GM21825 (cell line): Measurements from ENCODE around the gene RASSF1.
"Not testable (repeated sequence)": the region's sequence is repeated elsewhere in the genome, so short reads cannot be mapped to it uniquely, and the experiment has no call there.

ENCODE experiments used
- ATAC-seq: cut with Tn5 transposase; IDR thresholded peaks from one replicate; pipeline ENCODE4 v1.9.1; 2021; ENCODE audit warnings: mild to moderate bottlenecking, moderate library complexity; ENCODE audit not compliant: unreplicated experiment

Gene RASSF1

DNA sequence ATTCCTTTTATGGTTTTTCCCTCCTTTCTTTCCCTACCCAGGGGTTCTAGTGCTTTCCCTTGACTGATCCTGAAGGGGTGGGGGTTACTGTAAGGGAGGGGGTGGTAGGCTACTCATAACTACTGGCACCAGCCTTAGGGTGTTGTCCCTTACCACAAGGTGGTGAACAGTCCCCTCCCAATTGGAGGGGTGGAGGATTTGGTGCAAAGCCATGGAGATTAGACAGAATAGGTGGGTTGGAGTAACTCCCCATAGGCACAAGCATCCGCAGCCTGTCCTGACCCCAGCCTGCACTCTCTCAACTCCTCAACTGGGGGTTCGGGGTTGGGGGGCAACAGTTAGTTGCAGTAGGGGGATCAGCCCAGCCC is 15.5 kb downstream of the RASSF1 start:
- ATAC-seq: no peak

DNA sequence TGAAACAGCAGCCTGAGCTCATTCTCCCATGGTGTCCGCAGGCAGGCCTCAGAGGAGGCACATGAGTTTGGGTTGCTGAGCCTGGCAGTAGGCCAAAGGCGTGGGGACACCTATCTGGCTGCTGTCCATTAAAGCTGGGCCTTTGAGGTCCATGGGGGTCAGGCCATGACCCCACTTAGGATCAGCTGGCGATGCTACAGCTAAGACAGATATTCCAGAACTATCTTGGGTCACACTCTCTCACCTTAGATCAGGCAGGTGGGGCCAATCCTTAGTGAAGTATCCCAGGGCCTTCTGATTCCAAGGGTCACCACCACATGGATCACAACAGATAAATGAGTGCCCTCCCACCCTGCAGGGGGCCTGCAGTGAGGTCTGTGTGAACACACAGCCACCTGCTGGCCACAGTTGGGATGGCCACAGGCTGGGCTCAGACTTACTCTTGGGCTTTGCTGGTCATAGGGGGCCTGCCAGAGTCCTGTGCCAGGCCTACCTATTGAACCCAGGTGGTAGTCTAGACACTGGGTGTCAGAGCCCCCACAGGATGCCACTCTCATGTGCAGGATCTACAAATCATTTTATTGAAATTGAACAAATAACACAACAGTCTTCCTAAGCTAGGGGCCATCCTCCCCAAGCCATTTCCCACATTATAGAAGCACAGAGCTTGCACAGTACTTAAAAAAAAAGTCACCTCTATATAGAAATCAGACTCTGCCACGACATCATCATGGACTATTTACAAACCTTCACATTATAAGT is 16.1 kb downstream of the RASSF1 start:
- ATAC-seq: no peak

DNA sequence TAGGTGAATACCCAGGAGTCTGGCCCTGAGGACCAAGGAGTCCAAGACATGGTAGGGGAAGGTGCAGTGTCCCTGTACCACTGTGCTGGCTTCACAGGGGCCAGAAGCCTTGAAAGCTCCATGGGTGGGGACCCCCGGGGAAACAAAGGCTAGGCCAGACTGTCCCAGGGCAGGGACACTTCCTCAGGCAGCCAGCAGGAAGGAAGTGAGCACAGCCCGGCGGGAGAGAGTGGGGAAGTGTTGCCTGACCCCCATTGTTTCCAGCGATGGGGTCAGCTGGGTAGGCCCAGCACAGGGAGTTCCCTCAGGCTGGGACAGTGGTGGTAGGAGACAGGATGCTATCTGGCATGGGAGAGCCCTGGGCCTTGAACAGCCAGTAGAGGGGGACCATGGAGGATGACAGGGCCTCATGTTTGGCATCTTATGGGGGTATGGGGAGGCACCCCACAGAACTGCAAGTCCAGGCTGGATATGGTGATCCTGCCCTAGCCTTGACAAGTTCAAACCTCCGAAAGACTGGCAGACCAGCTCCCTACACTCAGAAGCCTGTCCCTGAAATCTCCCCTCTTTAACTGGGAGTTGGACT is 16.9 kb downstream of the RASSF1 start:
- ATAC-seq: no peak

DNA sequence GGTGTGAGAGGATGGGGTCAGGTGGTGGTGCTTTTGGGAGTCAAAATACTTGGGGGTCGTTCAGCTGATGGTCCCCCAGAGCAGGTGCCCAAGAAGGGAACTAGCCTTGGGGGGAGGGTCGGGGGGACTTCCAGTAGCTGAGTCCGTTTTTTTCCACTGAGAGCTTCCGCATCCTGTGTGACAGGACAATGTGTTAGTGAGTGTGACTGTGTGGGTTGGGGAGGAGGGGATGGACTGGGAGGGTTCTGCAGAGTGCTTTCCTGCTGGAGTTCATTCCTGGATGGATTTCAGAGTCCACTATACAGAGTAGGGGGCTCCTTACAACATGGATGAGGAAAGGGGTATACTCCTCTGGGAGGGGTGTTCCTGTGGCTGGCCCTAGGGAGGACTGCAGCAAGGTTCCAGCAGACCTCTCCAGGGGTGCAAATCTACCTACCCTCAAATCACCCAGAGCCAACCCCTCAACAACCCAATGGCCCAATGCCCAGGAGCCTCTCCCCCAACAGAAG is 17.5 kb downstream of the RASSF1 start:
- no peak for ATAC-seq

DNA sequence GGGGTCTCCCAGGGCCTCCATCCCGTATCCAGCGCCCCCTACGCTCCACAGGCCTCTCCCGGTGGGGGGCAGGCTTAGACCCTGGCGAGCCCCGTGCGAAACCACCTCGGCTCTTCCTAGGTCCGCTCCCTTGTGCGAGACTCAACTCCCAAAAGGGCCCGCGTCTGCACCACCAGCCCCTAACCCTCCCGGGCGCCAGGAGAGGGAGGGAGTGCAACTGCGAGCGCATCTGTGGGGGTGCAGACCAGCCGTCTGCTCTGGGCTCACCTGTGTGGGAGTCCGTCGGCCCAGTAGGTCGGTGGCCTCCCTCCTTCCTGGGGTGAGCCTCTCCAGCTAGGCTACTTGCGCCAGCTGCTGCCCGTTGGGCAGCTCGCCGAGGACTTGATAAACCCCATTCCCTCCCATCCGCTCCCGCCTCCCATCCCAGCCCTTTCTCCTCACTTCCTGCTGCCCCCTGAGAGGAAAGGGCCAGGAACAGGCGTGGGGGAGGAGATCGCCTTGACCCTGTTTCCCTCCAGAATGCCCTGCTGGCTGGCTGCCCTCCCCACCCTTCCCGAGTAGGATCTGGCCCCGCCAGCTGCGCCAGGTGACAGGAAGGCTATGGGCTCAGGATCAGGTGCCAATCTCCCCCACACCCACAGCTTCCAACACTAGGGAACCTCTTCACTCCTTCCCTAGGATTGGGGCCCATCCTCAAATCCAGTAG is 18.1 kb downstream of the RASSF1 start, which contains the start of gene HYAL2:
Gene HYAL2, minus strand, starts transcription at position 360 of the 706 bp plus-strand sequence. CDS start 2,256 bp downstream, outside the sequence.
- no peak for ATAC-seq

DNA sequence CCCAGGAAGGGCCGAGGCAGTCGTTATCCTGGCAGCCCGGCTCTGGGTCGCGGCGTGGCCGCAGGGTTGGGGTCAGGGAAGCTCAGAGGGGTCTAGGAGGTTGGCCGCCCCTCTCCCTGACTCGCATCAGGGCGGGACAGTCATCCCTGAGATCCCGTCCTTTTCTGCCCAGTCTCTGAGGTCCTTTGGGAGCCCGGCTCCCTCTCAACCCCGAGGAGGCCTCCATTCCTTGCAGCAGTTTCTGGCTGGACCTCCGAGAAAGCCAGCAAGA is 18.6 kb downstream of the RASSF1 start:
- ATAC-seq: no peak

DNA sequence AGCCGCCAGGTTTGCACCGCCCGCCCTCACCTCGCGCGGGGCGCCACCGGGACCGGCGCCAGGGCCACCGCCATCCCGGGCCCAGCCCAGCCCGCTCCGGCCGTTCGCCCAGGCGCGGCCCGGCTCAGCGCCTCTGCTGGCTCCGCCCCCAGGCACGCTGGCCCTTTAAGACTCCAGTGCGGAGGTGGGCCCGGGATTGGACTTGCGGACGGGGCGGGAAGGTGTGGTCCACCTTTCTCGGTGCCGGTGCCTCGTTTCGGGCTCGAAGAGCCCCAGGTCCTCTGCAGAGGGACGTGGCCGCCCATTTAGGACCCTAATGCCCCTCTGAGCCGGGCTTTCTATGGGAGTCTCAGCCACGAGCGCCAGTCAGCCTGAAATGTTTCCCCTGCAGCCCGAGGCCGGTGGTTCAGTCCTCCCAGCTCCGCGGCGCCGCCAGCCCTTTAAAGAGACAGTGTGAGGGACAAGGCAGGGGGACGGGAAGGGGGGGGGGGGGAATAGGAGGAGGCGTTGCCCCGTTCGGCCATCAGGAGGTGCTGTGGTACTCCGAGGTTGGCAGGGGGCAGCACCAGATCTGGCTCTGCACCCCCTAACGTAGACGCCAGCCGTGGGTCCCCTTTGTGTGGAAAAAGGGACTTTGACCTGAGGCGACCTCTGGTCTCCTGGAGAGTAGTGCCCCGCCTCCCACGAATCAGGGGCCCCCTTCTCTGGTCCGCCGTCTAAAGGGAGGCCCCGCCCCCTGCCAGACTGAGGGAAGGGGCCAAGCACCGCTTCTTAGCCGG is 19.1 kb downstream of the RASSF1 start:
- ATAC-seq: peak; percentile 71

DNA sequence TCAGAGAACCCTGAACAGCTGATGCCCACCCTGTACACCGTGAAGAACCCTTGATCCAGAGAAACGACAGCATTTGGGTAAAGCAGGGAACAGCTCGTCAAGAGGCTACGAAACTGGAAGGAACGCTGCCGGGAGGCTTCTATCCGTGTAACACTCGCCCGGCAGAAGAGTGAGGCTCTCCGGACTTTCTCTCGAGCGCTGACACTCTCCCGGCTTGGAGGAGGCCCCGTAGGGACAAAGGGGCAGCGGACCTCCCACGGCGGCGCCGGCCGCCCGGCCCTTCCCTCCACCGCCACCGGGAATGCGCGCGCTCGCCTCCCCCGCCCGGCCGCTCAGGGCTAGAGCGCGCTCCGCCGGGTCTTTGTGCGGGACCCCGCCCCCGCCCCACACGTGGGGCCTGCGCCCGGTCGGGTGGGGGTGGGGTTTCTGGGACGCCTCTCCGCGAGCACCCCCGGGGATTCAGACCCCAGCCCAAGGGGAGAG is 19.7 kb downstream of the RASSF1 start:
- peak; percentile 34 for ATAC-seq

DNA sequence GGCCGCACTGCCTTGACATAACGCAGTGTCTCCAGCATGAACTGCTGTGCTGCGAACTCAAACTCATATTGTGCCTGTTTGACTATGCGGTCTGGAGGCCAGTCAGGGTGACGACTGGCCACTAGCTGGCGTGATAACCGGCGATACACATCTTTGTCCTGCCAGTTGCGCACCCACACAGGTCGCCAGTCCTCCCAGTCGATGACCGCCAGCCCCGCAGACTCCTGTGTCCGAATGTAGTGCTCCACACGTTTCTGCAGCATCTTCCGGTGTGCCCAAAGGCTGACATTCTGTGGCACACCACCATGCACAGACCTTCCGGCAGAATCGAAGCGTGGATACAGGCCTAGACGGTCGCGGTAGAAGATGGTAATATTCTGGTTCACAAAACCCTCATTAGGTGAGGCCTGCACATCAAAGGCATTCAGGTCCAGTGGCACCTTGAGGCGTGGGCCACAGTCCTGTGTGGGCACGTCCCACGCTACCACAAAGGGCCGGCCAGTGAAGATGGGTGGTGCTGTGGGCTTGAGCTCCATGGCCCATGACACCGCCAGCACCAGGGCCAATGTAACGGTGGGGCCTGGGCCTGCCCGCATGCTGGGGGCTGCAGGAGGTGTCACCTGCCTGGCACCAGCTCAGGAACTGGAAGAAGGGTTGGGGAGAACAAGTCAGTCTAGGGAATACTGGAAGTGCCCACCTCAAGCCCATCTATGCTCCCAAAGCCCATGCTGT is 20.6 kb downstream of the RASSF1 start:
- no peak for ATAC-seq

DNA sequence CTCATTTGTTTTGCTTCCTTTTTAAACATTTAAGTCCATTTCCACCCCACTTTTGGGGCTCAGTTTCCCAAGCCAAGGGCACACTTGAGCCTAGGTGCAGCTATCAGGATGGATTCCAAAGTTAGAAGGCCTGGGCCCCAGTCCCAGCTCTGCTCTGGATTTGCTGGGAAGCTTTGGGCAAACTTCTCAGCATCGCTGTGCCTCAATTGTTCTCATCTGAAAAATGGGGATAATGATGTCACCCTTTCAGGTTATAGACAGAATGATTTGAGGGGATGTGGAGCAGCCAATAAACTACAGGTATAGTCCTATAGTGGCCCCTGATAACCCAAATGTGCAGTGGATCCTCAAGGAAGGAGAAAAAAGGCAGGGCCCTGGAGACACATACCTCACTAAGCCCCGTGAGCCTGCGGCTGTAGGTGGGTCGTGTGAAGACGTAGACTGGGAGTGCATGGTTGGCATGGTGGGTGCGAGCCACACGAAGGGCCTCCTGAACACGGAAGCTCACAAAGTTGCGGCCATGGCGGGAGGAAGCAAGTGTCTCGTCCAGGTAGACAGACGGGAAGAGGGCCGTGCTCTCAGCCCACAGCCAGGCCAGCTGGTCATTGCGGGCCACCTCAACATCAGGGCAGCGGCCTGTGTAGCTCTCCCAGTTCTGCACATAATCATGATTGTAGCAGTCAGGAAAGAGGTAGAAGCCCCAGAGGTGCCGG is 21.3 kb downstream of the RASSF1 start:
- ATAC-seq: no peak

DNA sequence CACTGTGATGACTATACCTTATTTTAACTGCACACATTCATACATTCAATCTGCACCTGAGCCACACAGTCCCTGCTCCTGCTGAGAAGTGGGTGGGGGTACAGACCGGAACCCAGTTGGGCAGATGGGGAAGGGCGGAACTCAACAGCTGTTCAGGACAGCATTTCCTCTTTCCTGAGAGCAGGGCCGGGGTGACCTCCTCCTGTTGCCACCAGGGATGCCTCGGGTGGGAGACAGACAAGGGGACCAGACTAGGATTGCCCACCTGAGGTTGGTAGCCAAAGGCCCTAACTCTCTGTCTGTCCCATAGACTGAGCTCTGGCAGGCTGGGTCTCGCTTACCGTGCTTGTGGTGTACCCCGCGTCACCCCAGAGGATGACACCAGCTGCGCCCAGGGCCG is 22.0 kb downstream of the RASSF1 start:
- no peak for ATAC-seq

DNA sequence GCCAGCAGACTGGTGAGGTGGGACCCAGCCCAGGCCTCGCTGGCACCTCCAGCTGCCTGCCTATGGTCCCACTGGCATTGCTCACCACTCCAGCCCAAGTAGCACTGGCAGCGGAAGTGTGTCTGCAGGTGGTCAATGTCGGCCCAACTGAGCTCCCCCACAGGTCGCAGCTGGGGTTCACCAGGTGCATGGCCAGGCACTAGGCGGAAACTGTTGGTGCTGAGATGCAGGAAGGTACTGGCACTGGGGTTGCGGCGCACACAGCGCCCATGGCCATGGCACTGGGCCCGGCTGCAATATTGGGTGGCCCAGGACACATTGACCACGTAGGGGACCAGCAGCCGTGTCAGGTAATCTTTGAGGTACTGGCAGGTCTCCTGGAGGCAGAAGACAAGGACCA is 22.5 kb downstream of the RASSF1 start:
- ATAC-seq: no peak

DNA sequence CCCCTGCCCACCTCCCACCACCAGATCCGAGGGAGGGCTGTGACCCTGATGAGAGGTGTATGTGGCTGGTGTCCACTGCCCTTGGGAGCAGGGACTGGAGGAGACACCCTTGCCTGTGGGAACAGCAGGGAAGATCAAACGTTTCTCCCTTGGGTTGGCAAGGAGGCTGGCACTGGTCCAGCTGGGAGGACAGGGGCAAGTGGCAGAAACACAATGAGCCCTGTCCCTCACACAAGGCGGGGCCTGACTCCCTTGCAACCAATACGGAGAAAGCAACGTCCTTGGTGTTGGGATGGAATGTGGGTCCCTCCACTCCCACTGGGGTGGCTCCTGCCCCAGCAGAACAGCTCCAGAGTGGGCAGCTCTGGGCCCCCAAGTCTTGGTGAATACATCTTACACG is 23.3 kb downstream of the RASSF1 start:
- ATAC-seq: no peak

DNA sequence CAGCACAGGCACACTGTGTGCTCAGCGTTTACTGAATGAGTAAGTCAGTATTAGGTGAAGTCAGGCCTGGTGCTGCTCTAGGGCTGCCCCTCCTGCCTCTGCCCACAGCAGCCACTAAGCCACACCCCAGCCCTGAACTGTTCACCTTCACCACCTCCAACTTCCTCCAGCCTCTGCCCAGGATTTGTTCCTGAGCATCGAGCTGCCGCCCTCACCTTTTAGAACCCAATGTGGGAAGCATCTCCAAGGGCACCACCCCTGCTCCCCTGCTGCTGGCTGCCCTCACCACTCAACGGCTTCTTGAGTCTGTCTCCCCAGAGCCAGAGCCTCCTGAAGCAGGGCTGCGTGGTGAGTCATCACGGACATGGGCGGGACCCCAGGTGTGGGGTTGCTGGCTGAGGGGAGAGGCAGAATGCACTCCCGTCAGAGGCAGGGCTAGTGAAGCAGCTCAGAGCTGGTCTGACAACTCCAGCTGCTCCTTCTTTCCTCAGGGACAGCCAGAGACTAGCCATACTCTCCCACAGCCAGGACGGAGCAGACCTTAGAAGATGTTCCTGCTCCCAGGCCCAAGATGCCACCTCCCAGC is 23.9 kb downstream of the RASSF1 start:
- ATAC-seq: no peak

DNA sequence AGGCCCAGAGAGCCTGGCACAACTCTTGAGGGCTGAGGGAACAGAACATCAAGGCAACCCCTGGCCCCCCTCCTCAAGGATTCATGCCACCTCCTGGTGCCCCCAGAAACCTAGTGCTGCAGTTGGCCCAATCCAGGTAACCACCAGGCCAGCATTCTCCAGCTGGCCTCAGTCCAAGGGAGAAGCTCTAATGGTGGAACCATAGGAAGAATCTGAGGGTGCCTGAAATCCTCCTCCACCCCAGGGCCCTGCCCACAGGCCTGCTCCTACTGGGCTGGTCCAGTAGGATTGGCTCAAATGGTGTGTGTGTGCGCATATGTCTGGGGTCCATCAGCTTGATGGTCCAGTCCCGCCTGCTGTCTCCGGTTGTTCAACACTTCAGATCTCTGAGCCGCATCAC is 25.8 kb downstream of the RASSF1 start:
- no peak for ATAC-seq

DNA sequence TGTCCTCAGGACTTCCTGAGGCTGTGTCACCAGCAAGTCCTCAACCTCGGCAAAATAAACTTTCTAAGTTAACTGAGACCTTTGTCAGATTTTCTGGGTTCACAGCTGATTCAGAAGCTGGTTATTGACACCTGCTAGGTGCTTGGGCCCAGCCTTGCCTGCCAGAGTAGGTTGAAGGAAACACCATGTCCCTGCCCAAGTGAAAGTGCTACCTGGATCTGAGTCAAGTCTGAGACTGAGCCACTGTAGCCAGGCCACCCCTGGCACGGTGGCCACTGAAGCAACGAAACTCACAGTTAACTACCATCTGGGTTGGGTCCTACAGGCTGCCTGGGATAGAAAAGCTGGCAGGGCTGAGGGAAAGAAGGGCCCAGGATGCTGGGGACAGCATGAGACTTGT is 26.3 kb downstream of the RASSF1 start:
- ATAC-seq: no peak

DNA sequence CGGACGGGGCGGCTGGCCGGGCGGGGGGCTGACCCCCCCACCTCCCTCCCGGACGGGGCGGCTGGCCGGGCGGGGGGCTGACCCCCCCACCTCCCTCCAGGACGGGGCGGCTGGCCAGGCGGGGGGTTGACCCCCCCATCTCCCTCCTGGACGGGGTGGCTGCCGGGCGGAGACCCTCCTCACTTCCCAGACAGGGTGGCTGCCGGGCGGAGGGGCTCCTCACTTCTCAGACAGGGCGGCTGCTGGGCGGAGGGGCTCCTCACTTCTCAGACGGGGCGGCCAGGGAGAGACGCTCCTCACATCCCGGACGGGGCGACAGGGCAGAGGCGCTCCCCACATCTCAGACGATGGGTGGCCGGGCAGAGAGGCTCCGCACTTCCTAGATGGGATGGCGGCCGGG is 28.6 kb downstream of the RASSF1 start:
- not testable (repeated sequence) for ATAC-seq

DNA sequence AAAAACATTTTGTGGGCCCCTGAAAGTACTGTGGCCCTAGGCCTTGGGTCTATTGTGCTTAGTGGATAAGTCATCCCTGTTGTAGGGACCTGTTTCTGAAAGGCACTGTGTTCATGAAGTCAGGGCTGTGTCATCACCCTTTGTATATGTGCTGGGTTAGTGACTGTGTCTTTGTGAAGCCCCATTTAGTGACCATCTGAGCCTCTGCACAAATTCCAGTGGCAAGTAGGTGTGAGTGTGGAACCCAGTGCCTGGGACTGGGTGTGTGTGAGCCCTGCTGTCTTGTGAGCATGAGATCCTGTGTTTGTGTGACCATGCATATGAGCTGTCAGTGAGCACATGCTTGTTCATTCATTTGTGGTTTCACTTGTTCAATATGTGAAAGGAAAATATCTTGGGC is 36.0 kb downstream of the RASSF1 start:
- ATAC-seq: no peak

DNA sequence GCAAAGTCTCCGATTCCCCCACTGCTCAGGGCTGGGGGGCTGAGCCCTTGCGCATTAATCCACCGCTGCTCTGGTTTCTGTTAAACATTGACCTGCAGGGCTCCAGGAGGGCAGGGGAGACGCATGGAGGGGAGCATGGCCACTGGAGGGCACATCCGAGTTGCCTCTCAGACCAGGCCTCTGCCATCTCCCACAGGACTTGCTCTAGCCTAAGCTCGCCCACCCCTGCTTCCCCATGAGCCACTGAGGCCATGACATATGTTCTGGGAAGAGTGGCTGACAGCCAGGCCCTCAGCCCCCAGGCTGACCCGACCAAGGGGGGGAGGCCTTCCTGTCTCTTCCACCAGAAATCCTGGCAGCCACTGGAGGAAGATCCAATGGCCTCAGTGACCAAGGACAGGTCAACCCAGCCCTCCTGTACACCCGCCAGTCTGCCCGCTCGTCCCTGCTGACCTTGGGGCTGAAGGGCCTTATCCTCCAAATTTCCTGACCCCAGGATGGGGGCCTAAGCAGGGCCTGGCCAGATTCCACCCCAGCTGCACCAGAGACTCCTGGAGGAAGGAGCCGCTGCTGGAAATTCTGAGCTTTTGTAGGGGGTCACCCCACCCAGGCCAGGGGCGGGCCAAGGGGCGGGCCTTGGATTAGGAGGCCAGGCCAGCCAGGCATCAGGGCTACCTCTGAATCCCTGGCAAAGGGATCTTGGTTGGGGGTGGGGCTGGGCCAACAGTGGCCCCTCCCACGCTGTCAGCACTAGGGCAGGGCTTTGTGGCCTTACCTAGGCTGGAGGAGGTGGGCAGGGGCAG is 37.4 kb downstream of the RASSF1 start, which contains the start of gene HYAL1:
Gene HYAL1, minus strand, starts transcription at position 562 of the 803 bp plus-strand sequence. CDS start 618 bp downstream, outside the sequence.
- no peak for ATAC-seq
